ENCODE results near the gene PREX1. TPM values are rescaled to one million over a fixed set of nuclear protein-coding genes. Genes with fewer than 3 reads are reported as not detected.
"Not testable (repeated sequence)": the region's sequence is repeated elsewhere in the genome, so short reads cannot be mapped to it uniquely, and the experiment has no call there.

PREX1 gene
- total RNA-seq, 2 experiments from 2014 or later = 130 to 156 TPM

DNA sequence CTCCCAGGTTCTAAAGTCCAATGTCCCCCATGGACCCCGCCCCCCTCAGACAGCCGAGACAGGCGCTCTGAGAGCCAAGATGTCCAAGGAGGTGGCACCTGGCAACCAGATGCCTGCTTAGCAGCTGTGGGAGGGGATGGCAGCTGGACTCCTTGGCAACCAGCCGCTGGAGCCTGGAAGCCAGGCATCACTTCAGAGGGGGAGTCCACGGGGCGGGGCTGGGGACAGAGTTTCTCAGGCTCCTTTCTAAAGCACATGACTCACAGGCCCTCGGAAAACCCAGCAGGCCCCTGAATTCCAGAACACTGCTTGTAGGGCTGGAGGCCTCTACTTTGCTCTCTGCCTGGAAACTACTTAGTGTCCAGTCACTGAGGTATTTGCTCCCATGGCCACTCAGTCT, 51.5 kb downstream of the PREX1 start:
- H3K4me3 Mint-ChIP-seq = no peak overlapping the region
- no peaks in the 10 kb centered on the region for H3K27me3 Mint-ChIP-seq
- no peak for DNase-seq
- CTCF ChIA-PET = no interaction called here
- H3K9me3 Mint-ChIP-seq (ENCODE audit: low read depth) = peaks cover 11% of the 10 kb centered on the region
- H3K4me1 Mint-ChIP-seq = peaks cover 68% of the 10 kb centered on the region
- peaks cover 61% of the 10 kb centered on the region for H3K36me3 Mint-ChIP-seq
- H3K27ac Mint-ChIP-seq = no peak overlapping the region
- no peak for ATAC-seq

DNA sequence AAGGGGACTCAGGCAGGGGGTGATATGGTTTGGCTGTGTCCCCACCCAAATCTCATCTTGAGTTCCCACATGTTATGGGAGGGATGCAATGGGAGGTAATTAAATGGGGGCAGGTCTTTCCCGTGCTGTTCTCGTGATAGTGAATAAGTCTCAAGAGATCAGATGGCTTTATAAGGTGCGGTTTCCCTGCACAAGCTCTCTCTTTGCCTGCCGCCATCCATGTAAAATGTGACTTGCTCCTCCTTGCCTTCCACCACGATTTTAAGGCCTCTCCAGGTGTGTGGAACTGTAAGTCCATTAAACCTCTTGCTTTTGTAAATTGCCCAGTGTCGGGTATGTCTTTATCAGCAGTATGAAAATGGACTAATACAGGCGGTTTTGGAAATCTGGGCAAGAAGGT, 52.3 kb downstream of the PREX1 start:
- CTCF ChIA-PET = interaction anchor here (1.3 to 1.5 kb wide), 2 partner anchors 46 to 60 kb away, joined by 3 read pairs; no protein-coding TSS in a partner anchor
- peaks cover 11% of the 10 kb centered on the region for H3K9me3 Mint-ChIP-seq (ENCODE audit: low read depth)
- H3K27ac Mint-ChIP-seq, H3K4me3 Mint-ChIP-seq, DNase-seq, H3K27me3 Mint-ChIP-seq, ATAC-seq: not testable (repeated sequence)
- peaks cover 56% of the 10 kb centered on the region for H3K36me3 Mint-ChIP-seq
- H3K4me1 Mint-ChIP-seq = peaks cover 72% of the 10 kb centered on the region

DNA sequence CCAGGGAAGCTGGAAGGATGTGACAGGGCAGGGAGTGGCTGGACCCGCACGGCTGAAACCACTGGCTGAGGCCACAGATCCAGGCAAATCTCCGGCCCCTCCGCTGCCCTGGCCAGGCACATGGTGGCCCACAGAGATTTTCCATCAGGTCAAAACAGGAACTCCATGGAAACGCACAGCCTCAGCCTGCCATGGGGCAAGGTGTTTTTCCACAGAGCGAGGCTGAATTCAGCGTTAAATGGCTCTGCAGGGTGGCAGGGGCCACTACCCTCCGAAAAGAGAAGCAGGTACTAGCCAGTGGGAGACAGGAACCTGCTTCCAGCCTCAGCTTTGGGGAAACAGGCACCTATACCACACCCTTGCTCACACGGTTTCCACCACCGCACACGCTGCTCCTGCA, 53.1 kb downstream of the PREX1 start:
- H3K36me3 Mint-ChIP-seq = peaks cover 51% of the 10 kb centered on the region
- peaks cover 11% of the 10 kb centered on the region for H3K9me3 Mint-ChIP-seq (ENCODE audit: low read depth)
- CTCF ChIA-PET = interaction anchor here (1.3 to 1.5 kb wide), 2 partner anchors 47 to 59 kb away, joined by 3 read pairs; no protein-coding TSS in a partner anchor
- H3K27me3 Mint-ChIP-seq = no peaks in the 10 kb centered on the region
- DNase-seq = no peak
- H3K4me3 Mint-ChIP-seq = no peak overlapping the region
- ATAC-seq = no peak
- H3K27ac Mint-ChIP-seq = no peak overlapping the region
- H3K4me1 Mint-ChIP-seq = peaks cover 73% of the 10 kb centered on the region

DNA sequence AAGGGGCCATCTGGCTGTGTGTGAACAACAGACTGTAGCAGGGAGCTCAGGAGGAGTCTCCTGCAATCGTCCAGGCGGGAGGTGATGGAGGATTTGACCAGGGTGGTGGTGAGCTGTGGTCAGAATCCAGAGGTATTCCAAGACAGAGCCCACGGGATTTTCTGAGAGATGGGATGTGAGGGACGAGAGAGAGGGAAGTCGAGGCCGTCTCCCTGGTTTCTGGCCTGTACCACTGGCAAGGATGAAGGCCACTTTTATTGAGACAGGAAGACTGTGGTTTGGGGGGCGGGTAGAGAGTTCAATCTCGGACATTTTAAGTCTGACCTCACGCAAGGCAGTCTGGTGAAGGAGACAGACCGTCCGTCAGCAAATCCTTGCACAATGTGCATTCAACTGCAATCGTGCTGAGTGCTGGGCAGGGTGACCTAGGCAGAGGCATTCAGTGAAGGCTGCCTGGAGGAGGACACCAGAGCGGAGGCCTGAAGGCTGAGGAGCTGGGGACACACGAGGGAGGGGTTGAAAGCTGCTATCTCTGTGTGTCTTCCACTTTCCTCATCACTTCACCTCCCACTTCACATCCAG, 53.9 kb downstream of the PREX1 start:
- DNase-seq (no peak), ATAC-seq (no peak)
- Mint-ChIP-seq H3K4me1 (peaks cover 75% of the 10 kb centered on the region), H3K27me3 (no peaks in the 10 kb centered on the region), H3K27ac (peak overlapping the region; percentile 71), H3K36me3 (peaks cover 47% of the 10 kb centered on the region), H3K4me3 (no peak overlapping the region), H3K9me3 (ENCODE audit: low read depth) (peaks cover 8% of the 10 kb centered on the region)
- CTCF ChIA-PET = interaction anchor here (1.5 kb wide), 1 partner anchor 58 kb away, joined by 3 read pairs; no protein-coding TSS in a partner anchor

DNA sequence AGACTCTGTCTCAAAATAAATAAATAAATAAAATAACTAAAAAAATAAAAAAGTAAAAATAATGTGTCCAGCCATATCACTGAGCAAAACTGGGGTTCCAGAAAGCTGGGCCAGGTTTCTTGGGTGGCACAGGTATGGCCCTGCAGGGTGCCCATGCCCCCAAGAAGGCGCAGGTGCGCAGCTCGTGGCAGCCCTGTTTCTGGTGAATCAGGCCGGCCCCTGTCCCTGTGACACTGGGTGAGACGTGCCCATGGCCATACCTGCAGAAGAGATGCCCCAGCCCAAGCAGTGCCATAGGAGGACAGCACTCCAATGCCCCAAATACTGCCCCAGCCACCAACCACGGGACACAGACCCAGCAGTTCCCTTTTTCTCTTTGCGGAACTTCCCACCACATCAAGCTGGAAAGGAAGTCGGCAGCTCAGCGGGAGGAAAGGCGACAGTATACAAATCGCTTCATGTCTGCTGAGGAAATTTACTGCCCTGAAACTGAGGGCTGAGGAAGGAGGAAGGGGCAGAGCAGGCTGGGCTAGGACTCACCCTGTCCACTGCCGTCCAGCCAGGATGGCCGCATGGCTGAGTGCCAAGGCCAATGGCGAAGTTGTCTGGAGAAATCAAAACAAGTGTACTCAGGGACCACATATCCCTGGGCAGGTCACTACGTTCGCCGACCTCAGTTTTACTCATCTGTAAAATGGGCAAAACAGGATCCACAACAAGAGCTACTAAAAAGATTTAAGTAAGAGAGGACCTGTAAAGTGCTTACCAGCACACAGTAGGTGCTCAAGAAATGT, 55.4 kb downstream of the PREX1 start:
- peaks cover 37% of the 10 kb centered on the region for H3K36me3 Mint-ChIP-seq
- H3K4me3 Mint-ChIP-seq = no peak overlapping the region
- H3K9me3 Mint-ChIP-seq (ENCODE audit: low read depth) = peaks cover 8% of the 10 kb centered on the region
- H3K4me1 Mint-ChIP-seq = peaks cover 82% of the 10 kb centered on the region
- DNase-seq = no peak
- CTCF ChIA-PET = interaction anchor here (0.9 to 1.5 kb wide), 3 partner anchors 10 to 54 kb away, joined by 3 to 4 read pairs (median 4); no protein-coding TSS in a partner anchor
- H3K27ac Mint-ChIP-seq = peak overlapping the region; percentile 71
- ATAC-seq = no peak
- H3K27me3 Mint-ChIP-seq = no peaks in the 10 kb centered on the region

DNA sequence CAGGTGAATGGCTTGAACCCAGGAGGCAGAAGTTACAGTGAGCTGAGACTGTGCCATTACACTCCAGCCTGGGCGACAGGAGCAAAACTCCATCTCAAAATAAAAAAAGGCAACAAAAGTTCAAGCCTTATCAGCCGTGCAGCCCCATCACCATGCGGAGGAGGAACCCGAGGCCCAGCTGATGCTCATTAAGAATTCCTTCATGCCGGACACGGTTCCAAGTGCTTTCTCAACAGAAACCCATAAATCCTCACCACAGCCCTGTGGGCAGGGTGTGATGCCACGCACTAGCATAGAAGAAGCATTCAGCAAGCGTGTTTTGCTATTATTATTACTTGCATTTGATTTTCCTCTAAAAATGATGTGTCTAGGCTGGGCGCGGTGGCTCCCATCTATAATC, 56.3 kb downstream of the PREX1 start:
- Mint-ChIP-seq H3K4me3 (no peak overlapping the region), H3K27me3 (no peaks in the 10 kb centered on the region), H3K9me3 (ENCODE audit: low read depth) (peaks cover 8% of the 10 kb centered on the region), H3K36me3 (peaks cover 28% of the 10 kb centered on the region), H3K27ac (peak overlapping the region; percentile 25), H3K4me1 (peaks cover 89% of the 10 kb centered on the region)
- ATAC-seq = no peak
- DNase-seq = no peak
- CTCF ChIA-PET = interaction anchor here (1.2 to 1.5 kb wide), 2 partner anchors 9 to 55 kb away, joined by 4 read pairs; no protein-coding TSS in a partner anchor

DNA sequence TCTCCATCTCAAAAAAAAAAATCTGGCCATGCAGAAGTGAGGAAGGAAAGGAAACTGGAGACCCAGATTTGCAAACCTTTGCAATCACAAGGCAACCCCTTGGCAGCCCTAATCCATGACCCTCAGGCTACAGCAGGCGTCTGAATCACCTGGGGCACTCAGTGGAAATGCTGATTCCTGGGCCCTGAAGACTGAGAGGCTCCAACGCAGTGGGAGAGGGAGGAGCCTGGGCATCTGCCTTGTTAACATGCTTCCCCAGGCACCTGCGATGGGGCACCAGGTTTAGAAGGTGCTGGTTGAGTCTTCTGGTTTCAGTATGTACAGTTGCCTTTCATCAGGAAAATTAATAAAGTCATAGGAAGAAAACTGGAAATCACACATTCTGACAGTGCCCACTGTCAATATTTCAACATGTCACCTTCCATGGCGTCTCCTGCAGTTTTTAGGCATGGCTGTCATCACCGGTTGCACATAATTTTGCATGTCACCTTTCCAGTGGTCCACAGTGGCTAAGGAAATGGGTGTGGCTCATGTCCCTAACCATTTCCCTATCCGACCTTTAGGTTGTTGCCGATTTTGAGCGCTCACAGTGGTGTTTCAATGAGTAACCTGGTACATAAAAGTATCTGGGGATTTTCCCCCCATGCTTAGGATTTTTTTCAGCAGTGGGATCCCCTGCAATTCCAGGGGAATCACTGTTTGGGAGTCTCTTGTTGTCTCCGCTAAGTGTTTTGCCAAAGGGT, 56.9 kb downstream of the PREX1 start:
- DNase-seq (no peak), ATAC-seq (no peak)
- Mint-ChIP-seq H3K4me3 (no peak overlapping the region), H3K27ac (peak overlapping the region; percentile 42), H3K9me3 (ENCODE audit: low read depth) (peaks cover 8% of the 10 kb centered on the region), H3K4me1 (peaks cover 94% of the 10 kb centered on the region), H3K27me3 (no peaks in the 10 kb centered on the region), H3K36me3 (peaks cover 30% of the 10 kb centered on the region)
- CTCF ChIA-PET = interaction anchor here (1.6 kb wide), 1 partner anchor 46 kb away, joined by 4 read pairs; no protein-coding TSS in a partner anchor

DNA sequence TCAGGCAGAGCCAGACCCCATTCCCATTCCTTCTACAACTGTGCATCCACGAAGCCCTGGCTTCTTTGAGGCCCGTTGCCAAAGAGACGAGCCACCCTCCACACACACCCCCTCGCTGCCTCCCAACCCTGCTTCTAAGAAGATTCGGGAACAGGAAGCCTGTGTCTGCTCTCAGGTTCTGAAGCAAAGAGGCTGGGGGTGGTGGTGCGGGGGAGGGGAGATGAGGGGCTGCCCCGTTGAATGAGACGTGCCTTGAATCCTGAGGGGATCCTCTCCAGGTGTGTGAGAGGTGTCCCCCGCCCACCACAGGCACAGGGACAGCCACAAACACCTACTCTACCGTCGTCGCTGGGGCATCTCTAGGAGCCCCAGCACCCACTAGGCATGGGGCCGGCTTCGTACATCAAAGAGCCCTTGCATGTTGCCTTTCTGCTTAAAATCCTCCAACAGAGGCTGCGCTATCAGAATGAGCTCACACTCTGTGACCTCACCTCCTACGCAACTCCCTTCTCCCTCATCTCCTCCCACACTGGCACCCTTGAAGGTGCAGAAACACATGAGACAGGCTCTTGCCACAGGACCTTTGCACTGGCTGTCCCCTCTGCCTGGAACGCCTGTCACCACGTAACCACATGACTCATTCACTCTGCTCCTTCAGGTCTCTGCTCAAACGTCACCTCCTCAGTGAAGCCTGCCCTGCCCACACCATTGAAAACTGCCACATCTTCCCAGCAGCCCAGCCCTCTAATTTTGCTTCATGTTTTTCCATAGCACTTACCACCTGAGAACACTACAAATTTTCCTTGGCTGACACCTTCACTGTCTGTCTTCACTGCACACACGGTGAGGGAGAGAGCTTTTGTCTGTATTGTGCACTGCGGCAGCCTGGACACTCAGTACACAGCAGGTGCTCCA, 58.5 kb downstream of the PREX1 start:
- Mint-ChIP-seq H3K27ac (peak overlapping the region; percentile 84), H3K36me3 (peaks cover 22% of the 10 kb centered on the region), H3K27me3 (no peaks in the 10 kb centered on the region), H3K4me3 (peak overlapping the region; percentile 25), H3K4me1 (peaks cover 91% of the 10 kb centered on the region), H3K9me3 (ENCODE audit: low read depth) (no peaks in the 10 kb centered on the region)
- DNase-seq (peak; percentile 96), ATAC-seq (peak; percentile 85)
- CTCF ChIA-PET = interaction anchor here (0.6 to 1.6 kb wide), 5 partner anchors 12 to 112 kb away, joined by 3 to 4 read pairs (median 3); no protein-coding TSS in a partner anchor

DNA sequence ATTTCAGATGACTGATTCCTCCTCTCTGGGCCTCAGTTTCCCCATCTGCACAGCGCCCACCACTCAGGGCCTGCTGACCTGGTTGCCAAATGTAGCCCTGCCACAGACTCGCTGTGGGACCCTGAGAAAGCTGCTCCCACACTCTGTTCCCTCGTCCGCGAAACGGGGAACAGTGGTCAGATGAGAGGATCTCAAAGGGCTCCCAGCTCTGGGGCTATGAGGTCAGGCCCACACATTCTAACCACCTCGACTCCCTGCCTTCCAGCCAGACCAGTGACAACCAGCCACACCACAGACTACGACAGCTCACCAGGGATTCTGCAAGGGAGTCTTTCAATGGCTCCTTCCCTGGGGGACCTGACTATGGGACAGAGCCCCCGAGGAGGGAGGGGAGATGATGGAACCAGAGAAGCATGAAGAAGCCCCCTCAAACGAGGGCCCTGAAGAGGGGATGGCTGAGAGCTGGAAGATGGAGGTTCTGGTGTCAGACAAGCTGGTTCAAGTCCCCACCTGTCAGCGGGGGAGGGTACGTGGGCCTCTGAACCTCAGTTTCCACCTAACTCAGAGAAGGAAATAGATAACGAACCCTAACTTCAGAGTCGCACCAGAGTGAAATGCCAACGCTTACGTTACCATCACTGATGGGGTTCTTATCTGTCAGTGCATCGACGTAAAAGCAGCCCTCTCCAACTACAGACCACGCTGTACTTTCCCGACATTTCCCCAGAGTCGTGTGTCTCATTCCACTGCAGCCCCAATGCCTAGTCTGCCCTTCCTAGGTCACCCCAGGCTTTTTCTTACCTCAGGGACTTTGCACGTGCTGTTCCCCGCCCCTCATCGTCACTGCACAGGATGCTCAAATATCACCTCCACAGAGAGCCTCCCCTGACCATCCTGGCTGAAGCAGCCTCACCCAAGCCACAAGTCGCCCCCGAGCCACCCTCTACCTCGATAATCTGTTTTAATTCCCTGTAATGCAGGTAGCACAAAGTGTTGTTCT, 60.5 kb downstream of the PREX1 start:
- ATAC-seq (peak; percentile 10), DNase-seq (peak; percentile 72)
- Mint-ChIP-seq H3K27me3 (no peaks in the 10 kb centered on the region), H3K4me3 (peak overlapping the region; percentile 37), H3K36me3 (peaks cover 25% of the 10 kb centered on the region), H3K4me1 (peaks cover 90% of the 10 kb centered on the region), H3K27ac (peak overlapping the region; percentile 84), H3K9me3 (ENCODE audit: low read depth) (no peaks in the 10 kb centered on the region)
- CTCF ChIA-PET = interaction anchor here (0.7 to 1.5 kb wide), 2 partner anchors 10 to 21 kb away, joined by 3 read pairs; no protein-coding TSS in a partner anchor

DNA sequence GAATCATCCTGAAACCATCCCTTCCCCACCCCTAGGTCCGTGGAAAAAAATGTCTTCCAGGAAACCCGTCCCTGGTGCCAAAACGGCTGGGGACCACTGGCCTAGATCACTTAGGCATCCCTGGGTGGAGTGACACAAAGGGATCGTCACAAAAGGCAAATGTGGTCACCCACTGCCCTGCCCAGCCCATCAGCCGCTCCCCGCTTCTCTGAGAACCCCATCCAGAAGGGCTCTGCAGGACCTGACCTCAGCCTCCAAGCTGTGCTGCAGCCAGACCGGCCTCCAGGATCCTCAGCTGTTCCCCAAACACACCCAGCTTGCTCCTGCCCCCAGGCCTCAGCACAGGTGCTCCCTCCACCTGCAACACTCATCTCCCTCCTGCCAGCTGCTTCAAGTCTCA, 61.6 kb downstream of the PREX1 start:
- no peaks in the 10 kb centered on the region for H3K27me3 Mint-ChIP-seq
- H3K27ac Mint-ChIP-seq = peak overlapping the region; percentile 84
- CTCF ChIA-PET = interaction anchor here (1.0 to 1.5 kb wide), 3 partner anchors 22 to 108 kb away, joined by 3 to 4 read pairs (median 3); no protein-coding TSS in a partner anchor
- peaks cover 28% of the 10 kb centered on the region for H3K36me3 Mint-ChIP-seq
- peaks cover 93% of the 10 kb centered on the region for H3K4me1 Mint-ChIP-seq
- no peaks in the 10 kb centered on the region for H3K9me3 Mint-ChIP-seq (ENCODE audit: low read depth)
- DNase-seq = no peak
- H3K4me3 Mint-ChIP-seq = peak overlapping the region; percentile 2
- ATAC-seq = no peak

DNA sequence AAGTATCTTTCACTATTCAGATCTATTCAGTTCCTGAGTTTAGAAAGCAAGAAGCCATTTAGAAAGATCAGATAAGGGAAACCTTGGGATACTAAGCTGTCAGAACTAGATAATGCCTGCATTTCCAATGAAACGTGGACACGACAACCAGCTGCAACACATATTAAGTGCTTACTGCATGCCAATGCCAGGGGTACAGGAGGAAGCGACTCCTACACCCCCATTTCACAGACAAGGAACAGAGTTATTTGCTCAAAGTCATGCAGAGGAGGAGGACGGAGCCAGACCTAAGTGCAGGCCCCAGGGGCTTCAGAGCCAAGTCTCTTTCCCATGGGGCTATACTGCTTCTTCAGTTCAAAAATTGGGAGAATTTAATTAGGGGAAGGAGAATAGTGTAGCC, 62.4 kb downstream of the PREX1 start:
- no peak for ATAC-seq
- H3K27me3 Mint-ChIP-seq = no peaks in the 10 kb centered on the region
- peak overlapping the region; percentile 28 for H3K27ac Mint-ChIP-seq
- peaks cover 28% of the 10 kb centered on the region for H3K36me3 Mint-ChIP-seq
- peaks cover 93% of the 10 kb centered on the region for H3K4me1 Mint-ChIP-seq
- CTCF ChIA-PET = interaction anchor here (0.9 to 1.4 kb wide), 3 partner anchors 27 to 140 kb away, joined by 3 to 4 read pairs (median 3); no protein-coding TSS in a partner anchor
- no peak for DNase-seq
- no peaks in the 10 kb centered on the region for H3K9me3 Mint-ChIP-seq (ENCODE audit: low read depth)
- no peak overlapping the region for H3K4me3 Mint-ChIP-seq

Data from activated CD8-positive, alpha-beta memory T cell treated with anti-CD3 and anti-CD28 coated beads, Interleukin-2, amount 10 ng/mL, durations not matched to agents 7 days and 5 days (primary cell).